HG03066 (cell line): ENCODE measurements around the gene GMEB2.

ENCODE experiments used
- ATAC-seq: cut with Tn5 transposase; IDR thresholded peaks from one replicate; pipeline ENCODE4 v1.9.1; 2021; ENCODE audit warnings: low read depth; ENCODE audit not compliant: unreplicated experiment

The GMEB2 gene

DNA sequence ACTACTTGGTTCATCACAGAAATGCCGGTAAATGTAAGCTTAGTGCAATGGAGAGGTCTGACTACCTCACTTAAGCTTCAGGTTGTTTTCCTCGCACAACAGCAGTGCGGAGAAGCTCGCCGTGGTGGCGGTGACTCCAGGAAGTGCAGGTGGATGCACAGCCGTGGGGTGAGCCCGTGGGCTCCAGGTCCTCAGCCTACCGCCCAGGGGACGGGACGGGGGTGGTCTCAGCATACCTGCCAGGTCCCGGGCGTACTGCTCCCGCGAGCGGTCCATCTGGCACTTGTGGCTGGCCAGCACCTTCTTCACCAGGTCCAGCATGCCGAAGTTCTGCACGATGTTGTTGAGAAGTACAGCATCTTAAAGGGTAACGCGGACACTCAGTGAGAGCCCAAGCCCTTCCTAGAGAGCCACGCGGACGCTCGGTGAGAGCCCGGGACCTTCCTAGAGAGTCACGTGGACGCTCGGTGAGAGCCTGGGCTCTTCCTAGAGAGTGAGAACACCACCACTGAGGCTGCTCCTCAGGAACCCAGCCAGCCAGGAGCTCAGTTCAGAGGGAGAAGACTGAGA is 35.0 kb downstream of the GMEB2 start:
- ATAC-seq = no peak

DNA sequence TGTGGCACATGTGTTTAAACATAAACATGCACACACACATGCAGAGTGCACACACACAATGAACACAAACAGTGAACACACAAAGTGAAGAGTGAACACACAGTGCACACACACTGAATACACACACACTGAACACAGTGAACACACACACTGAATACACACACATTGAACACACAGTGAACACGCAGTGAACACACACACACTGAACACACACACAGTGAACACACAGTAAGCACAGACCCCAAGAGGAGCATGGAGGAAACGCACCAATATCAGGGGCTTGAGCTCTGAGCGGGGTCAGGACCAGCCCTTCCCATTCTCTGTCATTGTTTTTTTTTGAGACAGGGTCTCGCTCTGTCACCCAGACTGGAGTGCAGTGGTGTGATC is 35.8 kb downstream of the GMEB2 start:
- ATAC-seq = no peak

DNA sequence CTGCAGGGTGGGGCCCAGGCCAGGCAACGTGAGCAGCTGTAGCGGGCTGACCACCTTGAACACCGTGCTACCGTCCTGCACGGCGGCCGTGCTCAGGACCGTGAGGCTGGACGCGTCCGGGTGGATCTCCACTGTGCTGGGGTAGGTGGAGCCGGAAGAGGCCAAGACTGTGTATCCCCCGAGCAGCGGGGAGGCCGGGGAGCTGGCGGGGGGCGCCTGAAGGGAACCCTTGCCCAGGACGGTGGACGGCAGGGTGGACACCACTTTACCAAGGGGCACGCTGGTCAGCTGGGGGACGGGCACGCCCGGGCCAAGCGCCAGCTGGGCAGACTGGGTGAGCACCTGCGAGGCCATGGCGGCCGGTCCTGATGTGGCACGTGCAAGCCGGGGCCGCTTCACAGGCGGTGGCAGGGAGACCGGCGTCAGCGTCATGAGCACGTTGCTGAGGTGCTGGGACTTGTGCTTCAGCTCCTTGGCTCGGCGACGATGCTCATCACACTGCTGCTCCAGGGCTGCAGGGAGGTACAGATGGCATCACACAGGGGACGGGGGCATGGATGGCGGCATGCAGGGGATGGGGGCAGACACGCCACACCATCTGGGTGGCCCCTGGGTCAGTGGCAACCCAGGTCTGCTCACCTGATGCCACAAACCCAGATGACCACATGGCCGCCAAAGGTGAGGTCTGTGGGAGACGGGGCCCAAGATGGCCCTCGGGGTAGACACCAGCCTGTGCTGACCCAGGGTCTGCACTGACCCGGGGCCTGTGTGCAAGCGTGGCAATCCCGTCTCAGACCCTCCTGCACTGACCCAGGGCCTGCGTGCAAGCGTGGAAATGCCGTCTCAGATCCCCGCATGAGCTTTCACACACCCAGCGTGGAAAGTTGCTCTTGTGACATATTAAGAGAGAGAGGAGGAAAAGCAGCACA is 36.4 kb downstream of the GMEB2 start:
- ATAC-seq = no peak

DNA sequence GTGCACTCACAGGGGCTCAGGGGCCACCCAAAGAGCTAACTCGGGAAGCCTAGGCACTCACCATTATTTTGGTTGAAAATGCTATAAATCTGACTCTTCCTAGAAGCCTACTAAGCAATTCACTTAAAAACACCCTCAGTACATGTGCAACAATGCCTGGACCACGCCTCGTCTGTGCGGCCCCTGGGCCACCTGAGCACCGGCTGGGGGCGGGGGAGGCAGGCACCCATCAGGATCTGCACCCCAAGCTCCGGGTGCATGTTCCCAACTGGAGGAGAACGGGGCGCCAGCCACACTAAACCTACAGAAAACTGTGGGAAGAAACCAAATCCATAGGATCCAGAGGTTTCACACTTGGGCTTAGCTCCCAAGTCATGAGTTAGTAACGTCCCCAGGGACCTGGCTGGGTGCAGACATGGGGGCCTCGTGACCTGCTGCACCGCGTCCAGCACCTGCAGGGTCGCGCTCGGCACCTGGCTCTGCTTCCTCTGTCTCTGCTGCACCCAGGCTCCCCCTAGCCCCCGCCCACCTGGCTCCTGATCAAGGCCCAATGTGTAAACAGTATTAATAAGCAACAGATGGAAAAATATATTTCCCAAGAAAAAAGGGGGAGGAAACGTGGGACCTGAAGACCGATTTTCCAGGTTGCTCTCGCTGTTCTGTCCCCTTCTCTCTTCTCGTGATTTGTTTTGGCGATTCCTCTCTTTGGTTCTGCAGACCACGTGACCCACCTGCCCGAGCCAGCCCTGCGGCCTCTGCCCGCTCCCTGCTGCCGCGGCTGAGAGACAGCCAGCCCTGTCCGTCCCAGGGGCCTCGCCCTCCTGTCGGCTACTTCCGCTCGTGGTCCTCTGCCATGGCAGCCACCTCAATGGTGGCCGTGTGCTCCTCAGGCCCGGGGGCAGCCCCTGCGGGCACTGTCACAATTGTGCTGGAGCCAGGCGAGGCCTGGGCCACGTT is 37.4 kb downstream of the GMEB2 start:
- no peak for ATAC-seq

DNA sequence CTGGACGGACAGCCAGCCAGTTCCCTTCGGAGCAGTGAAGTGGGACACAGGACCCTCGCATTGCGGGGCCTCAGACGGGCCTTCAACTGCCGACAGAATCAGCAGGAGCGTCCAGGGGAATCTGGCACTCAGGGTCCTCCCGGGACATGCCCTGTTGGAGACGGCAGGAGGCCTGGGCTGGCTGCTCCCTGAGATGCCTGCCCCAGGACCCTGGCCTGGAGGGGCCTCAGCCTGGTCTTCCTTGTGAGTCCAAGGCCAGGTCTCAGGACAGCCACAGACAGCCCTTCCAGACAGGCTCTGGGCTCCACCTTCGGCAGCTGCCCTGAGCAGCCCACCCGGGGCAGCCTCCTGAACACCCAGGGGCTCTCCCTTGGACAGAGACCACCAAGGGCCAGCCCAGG is 38.3 kb downstream of the GMEB2 start:
- no peak for ATAC-seq

DNA sequence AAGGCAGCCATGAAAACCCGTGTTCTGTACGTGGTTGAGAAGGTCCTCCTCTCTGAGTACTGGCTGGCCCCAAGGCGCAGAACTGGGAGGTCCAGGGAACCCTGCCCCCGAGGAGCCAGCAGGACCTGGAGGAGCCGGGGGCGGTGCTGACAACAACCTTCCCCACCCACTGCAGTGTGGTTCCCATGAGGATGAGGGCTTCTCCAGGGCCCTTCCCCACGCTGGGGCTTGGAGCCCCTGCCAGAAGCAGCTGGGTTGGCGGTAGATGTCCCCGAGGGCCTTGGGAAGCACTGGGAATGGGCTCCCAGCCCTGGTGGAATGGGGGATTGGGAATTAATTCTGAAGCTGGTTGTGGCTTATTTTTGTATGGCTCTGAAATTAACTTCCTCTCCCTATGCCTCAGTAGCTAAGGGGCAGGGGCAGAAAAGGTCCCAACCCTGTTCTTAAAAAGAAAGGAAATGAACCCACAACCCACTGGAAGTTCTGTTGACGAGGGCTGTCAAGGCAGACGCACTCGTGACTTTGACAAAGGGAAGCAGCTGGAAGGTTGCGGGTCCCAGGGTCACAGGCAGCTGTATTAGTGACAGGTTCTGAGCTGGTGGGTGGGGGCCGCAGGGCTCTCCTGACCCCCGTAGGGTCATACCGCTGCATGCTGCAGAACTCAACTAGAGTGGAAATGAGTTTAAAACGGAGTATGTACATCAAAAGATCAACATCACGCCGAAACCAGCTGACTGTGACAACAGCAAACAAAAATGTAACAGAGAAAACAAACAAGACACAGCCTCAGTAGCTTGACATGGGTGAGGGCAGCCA is 38.9 kb downstream of the GMEB2 start:
- ATAC-seq = no peak

DNA sequence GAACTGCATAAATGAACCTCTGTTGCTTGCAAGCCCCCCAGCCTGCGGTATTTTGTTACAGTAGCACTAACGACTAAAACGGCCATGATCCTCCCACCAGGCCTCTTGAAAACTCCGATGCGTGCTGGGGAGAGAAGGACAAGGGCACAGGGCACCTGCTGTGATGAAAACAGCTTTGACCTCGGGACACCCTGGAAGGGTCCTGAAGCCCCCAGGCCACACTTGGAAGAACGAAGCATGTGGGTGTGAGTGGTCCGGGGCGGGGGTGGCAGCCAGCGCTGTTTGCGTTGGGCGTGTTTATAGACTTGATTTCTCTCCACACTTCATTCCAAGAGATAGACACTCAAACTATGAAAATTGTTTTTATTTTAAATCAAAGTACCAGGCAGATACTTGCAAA is 39.6 kb downstream of the GMEB2 start:
- ATAC-seq = no peak

DNA sequence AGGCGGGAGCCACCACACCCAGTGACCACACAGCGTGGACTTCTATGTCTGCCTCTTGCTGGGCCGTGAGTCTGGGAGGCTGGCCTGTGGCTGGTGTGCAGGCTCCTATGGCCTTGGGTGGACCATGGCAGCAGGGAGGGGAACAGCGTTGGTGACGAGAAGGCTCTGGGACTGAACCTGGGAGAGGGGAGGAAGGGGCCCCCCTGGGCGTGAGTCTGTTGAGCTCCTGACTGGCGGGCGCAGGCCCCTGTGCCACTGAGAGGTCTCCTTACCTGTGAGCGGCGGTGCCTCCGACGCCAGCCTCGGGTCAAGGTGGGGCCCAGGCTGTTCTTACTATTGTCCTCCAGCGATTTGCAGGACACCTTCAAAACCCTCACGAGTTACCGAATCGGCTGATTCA is 40.1 kb downstream of the GMEB2 start:
- ATAC-seq = no peak

DNA sequence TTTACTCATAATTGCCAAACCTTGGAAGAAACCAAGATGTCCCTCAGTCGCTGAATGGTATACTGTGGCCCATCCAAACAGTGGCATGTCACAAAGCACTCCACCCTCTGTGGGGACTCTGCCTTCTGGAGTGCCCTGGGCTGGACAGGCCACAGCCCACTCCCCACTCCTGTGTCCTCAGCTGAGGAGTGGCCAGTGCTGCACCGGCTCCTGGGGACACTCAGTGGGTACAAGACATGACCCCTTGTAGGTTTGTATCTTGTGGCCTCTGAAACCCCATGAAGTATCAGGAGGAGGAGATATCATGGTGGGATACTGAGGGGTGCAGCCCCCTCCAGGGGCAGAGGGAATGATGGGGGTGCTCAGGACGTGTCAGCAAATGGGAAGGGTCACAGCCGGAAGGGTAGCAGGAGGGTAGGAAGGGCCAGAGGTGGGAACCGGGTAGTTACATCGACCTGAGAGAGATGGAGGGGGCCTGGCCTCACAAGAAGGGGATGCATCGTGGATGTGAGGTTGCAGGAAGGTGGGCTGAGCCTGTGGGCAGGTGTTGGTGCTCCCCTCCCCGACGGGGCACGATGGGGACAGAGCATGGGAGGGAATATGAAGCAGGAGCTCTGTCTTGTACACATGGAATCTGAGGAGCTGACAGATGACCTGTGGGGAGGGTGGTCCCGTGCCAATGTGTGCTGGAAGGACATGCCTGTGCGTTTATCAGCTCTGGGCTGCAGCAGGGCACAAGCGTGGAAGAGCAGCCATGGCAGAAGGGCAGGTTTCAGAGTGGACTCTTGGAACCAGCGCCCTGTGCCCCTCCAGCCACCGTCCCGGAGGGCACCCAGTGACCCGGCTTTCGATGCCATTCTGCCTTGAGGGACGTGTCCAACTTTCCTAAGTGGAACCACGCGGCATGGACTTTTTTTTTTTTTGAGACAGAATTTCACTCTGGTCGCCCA is 41.0 kb downstream of the GMEB2 start:
- ATAC-seq = no peak

DNA sequence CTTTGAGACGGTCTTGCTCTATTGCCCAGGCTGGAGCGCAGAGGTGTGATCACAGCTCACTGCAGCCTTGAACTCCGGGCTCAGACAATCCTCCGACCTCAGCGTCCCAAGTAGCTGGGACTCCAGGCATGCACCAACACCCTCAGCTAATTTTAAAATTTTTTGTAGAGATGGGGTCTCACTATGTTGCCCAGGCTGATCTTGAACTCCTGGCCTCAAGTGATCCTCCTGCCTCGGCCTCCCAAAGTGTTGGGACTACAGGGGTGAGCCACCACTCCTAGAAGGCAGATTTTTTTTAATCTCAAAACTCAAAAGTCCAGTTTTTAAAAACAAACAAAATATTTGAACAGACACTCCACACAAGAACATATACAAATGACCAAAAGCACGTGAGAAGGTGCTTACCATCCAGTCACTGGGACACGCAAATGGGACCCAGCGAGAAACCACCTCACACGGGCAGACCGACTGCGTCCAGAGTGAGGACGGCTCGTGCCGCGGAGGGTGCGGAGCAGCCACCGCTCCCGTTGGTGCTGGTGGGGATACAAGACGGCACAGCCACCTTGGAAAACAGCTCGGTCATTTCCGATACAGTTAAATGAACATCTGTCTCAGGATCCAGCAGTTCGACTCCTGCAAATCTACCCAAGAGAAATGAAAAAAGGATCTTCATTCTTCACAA is 44.4 kb downstream of the GMEB2 start:
- no peak for ATAC-seq

DNA sequence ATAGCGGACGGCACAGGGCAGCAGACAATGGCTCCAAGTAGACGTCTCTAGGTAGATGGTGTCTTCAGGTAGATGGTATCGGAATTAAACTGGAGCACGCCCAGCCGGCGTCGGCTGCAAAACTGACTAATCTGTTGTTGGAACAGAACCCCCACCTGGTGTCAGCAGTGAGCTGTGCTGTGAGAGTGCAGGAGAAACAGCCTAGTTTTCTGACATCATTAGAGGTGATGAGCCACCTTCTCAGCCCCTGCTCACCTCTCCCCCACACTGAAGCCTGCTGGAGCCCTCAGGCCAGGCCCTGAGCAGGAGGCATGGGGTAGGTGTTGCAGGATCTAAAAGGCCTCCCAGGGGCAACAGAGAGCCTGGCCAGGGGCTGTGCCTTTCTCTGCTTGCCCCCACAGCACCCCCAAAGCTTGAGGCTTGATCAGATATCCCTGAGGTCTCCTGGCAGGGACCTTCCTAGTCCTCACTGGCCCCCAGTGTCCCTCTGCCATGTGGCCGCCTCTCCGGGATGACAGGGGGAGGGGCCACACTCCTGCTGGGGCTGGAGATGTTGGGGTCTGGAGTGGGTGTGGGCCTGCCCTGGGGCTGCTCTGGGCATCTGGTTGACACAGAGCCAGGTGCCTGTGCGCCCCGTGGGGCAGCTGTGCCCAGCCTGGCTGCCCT is 46.0 kb downstream of the GMEB2 start:
- no peak for ATAC-seq

DNA sequence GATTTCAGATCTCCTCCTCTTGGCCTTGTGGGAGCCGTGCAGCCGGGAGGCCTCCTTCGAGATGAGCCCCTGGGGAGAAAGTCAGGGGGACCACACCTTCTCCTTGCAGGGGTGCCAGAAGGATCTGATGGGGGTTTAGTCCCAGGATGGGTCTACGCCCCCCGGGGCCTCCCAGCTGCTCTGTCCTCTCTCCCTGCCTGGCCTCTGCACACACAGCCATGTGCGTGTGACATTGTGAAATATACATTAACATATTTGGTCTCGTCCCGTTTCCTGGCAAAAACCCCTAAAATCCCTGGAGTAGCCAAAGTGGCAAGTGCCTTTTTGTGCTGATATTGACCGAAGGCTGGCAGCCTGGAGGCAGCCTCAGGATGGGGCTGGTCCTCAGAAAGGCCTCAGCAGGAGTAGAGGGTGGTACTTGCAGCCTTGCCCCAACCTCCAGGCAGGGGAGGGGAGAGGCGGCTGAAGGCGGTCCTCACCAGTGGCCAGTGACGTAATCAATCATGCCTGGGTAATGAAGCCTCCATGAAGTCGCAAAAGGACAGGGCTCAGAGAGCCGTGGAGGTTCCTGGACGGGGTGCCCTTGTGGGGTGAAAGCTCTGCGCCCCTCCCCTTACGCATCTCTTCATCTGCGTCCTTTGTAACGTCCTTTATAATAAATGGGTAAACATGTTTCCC is 47.7 kb downstream of the GMEB2 start:
- ATAC-seq = no peak

DNA sequence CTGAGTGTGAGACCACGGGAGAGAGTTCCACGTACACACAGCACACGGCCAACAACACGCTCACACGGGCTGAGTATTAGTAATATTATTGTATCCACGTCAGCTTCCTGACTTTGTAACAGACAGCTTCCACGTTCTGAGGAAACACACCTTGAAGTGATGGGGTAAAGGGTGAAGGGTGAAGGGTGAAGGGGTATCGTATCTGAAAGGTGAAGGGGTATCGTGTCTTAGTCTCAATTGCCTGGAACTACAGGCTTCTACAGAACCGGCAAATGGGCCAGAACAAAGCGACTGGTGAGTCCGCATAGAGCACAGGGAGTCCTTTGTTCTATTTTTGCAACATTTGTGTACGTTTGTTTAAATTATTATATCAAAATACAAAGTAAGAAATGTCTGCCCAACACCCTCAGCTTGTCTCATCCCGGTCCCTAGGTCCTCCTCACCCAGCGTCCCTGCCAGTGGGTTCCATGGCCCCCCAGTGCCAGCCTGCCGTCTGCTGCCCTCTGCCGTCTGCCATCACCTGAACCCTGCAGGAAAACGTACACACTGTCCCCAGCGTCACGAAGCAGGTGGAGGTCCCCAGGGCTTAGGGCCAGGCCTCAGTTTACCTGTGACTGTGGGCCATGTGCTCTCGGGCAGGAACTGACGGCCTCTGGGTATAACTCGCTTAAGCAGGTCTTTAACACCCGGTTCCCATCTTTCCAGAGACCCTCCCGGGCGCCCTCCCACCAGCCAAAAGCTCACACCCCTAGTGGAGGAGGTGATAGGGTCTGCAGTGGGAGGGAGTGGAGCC is 48.5 kb downstream of the GMEB2 start:
- ATAC-seq = no peak

DNA sequence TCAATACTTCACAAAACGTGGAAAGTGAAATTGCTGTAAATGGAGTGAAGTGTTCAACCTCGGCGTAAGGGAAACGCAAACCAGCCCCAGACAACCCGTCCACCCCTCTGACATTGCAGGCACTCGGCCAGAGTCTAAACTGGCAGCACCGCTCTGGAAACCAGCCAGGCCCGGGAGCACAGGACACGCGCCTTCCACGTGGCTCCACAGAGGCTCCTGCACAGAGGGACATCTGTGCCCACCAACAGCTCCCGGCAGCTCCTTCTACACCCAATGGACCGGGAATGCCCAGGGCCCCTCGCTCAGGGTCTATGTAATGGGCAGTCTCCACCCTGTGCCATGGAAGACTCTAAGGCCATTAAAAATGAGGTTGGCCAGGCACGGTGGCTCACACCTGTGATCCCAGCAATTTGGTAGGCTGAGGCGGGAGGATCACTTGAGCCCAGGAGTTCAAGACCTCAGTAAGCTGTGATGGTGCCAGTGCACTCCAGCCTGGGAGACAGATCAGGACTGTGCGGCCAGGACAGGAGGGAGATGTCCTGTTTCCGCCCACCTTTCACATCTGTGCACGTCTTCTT is 49.5 kb downstream of the GMEB2 start:
- no peak for ATAC-seq

DNA sequence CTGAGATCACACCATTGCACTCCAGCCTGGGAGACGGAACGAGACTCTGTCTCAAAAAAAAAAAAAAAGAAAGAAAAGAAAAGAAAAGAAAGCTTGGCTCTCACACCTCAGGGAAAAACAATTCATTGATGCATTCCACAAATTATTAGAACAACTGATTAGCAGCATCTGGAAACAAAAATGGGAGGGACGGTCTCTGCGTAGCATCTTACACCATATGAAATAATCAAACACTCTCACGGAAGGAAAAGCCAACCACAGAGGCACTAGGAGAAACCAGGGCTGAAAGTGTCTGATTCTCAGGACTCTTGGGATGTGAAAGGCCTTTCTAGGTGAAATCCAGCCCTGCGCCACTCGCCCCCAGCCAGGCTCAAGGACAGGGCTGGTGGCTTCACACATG is 50.6 kb downstream of the GMEB2 start:
- ATAC-seq = no peak
